Activated CD8-positive, alpha-beta T cell treated with anti-CD3 and anti-CD28 coated beads for 36 hours (primary cell): ENCODE results near the gene NPTXR. TPM values are rescaled to one million over a fixed set of nuclear protein-coding genes. Genes with fewer than 3 reads are reported as not detected.

Experiments used
- ATAC-seq: fragments of 200-7000 bp; cut with Tn5 transposase; one replicate; pipeline ENCODE4 v1.10.0; 2021; ENCODE audit warnings: mild to moderate bottlenecking, moderate library complexity
- CTCF ChIA-PET: fragments of 350-600 bp; sonication (Branson Sonifier 250); formaldehyde crosslinking; loops from one replicate; lab custom pipeline; 2021; ENCODE audit warnings: antibody characterized with exemption; lab: Charles Lee
- POLR2A ChIA-PET: fragments of 350-600 bp; sonication (Branson Sonifier 250); formaldehyde crosslinking; loops from one replicate; lab custom pipeline; 2021; ENCODE audit warnings: antibody characterized with exemption; lab: Charles Lee
- DNase-seq: peaks from one replicate; pipeline ENCODE4 v3.0.0-alpha.2; 2020
- H3K27ac Mint-ChIP-seq: one replicate; pipeline ENCODE4 v1.8.0; 2021; ENCODE audit warnings: mild to moderate bottlenecking, mixed read lengths
- H3K27me3 Mint-ChIP-seq: one replicate; pipeline ENCODE4 v1.8.0; 2021; ENCODE audit warnings: mixed read lengths
- H3K36me3 Mint-ChIP-seq: one replicate; pipeline ENCODE4 v1.8.0; 2021; ENCODE audit warnings: low read depth, mixed read lengths
- H3K4me1 Mint-ChIP-seq: one replicate; pipeline ENCODE4 v1.8.0; 2021; ENCODE audit warnings: low read depth, mixed read lengths
- H3K4me3 Mint-ChIP-seq: one replicate; pipeline ENCODE4 v1.8.0; 2021; ENCODE audit warnings: mild to moderate bottlenecking, moderate library complexity, mixed read lengths
- H3K9me3 Mint-ChIP-seq: one replicate; pipeline ENCODE4 v1.8.0; 2021; ENCODE audit warnings: mixed read lengths
- CTCF ChIP-seq: fragments of 200-600 bp; IDR thresholded peaks from one replicate; pipeline ENCODE4 v1.8.0; 2022; ENCODE audit warnings: antibody characterized with exemption, mild to moderate bottlenecking
- intact Hi-C: fragments of 100-400 bp; cut with micrococcal nuclease; formaldehyde crosslinking; loops from one replicate; pipeline ENCODE4 v1.10.0; 2022
- total RNA-seq, 2 experiments: library from RNA; stranded (reverse); gene quantifications; one replicate each; pipeline ENCODE4 v1.2.3, GENCODE V29; 2021

The NPTXR gene
- total RNA-seq, 2 experiments from 2014 or later, result 0.69 to 0.83 TPM

- ChIA-PET CTCF (no interaction called here), POLR2A (no interaction called here)
Observed at GRCh38 chr22:38826386-38826785, 17.4 kb downstream of the NPTXR start.

GRCh38 chr22:38824585-38824984 is 19.2 kb downstream of the NPTXR start:
- ChIA-PET POLR2A (interaction anchor here (0.7 to 1.0 kb wide), 2 partner anchors 26 to 39 kb away, joined by 3 to 4 read pairs; no protein-coding TSS in a partner anchor), CTCF (no interaction called here)
- DNase-seq (peak; percentile 69), ATAC-seq (peak; percentile 89)
- TF ChIP-seq CTCF, result no peak
- intact Hi-C loops, result no loop called here
- H3K4me3 Mint-ChIP-seq, result no peak overlapping the region
- no peaks in the 10 kb centered on the region for H3K9me3 Mint-ChIP-seq
- H3K4me1 Mint-ChIP-seq, result no peaks in the 10 kb centered on the region
- H3K36me3 Mint-ChIP-seq, result no peaks in the 10 kb centered on the region
- H3K27ac Mint-ChIP-seq, result no peak overlapping the region
- H3K27me3 Mint-ChIP-seq, result no peaks in the 10 kb centered on the region

More at GRCh38 chr22:38826386-38826785, 17.4 kb downstream of the NPTXR start:
- Mint-ChIP-seq H3K4me1 (no peaks in the 10 kb centered on the region), H3K4me3 (no peak overlapping the region), H3K27me3 (no peaks in the 10 kb centered on the region), H3K9me3 (no peaks in the 10 kb centered on the region), H3K36me3 (no peaks in the 10 kb centered on the region), H3K27ac (no peak overlapping the region)
- TF ChIP-seq CTCF, result no peak
- no peak for ATAC-seq
- intact Hi-C loops, result no loop called here
- DNase-seq, result no peak

- ChIA-PET POLR2A (interaction anchor here (0.6 kb wide), 2 partner anchors 14 to 29 kb away, joined by 3 read pairs; no protein-coding TSS in a partner anchor), CTCF (no interaction called here)
- no peak overlapping the region for H3K27ac Mint-ChIP-seq
- H3K27me3 Mint-ChIP-seq, result no peaks in the 10 kb centered on the region
- no peak for TF ChIP-seq CTCF
- no peaks in the 10 kb centered on the region for H3K36me3 Mint-ChIP-seq
- H3K4me3 Mint-ChIP-seq, result no peak overlapping the region
- no peaks in the 10 kb centered on the region for H3K4me1 Mint-ChIP-seq
- H3K9me3 Mint-ChIP-seq, result no peaks in the 10 kb centered on the region
- intact Hi-C loops, result no loop called here
- ATAC-seq (no peak), DNase-seq (no peak)
Observed at GRCh38 chr22:38823637-38824036, 20.2 kb downstream of the NPTXR start.

- TF ChIP-seq CTCF, result no peak
- Mint-ChIP-seq H3K27ac (no peak overlapping the region), H3K27me3 (no peaks in the 10 kb centered on the region), H3K4me1 (no peaks in the 10 kb centered on the region), H3K9me3 (no peaks in the 10 kb centered on the region), H3K36me3 (no peaks in the 10 kb centered on the region), H3K4me3 (no peak overlapping the region)
- no peak for DNase-seq
- no peak for ATAC-seq
- CTCF ChIA-PET, result no interaction called here
- POLR2A ChIA-PET, result interaction anchor here (0.6 kb wide), 1 partner anchor 14 kb away, joined by 3 read pairs; no protein-coding TSS in a partner anchor
- intact Hi-C loops, result no loop called here
Observed at GRCh38 chr22:38823076-38823475, 20.8 kb downstream of the NPTXR start.

- no peak for TF ChIP-seq CTCF
- ChIA-PET CTCF (no interaction called here), POLR2A (interaction anchor here (1.5 kb wide), 1 partner anchor 13 kb away, joined by 4 read pairs; no protein-coding TSS in a partner anchor)
- intact Hi-C loops, result no loop called here
- H3K27ac Mint-ChIP-seq, result no peak overlapping the region
- H3K4me1 Mint-ChIP-seq, result no peaks in the 10 kb centered on the region
- H3K4me3 Mint-ChIP-seq, result no peak overlapping the region
- no peak for ATAC-seq
- H3K9me3 Mint-ChIP-seq, result no peaks in the 10 kb centered on the region
- no peaks in the 10 kb centered on the region for H3K36me3 Mint-ChIP-seq
- H3K27me3 Mint-ChIP-seq, result no peaks in the 10 kb centered on the region
- no peak for DNase-seq
Observed at GRCh38 chr22:38820020-38820419, 23.8 kb downstream of the NPTXR start.
